A673 (cell line): ENCODE data around the gene NRXN3.

ENCODE experiments used
- EZH2 ChIP-seq: fragments of 200-600 bp; sonication (generic); IDR thresholded peaks from 2 replicates; pipeline ENCODE4 v1.6.1; 2017; ENCODE audit warnings: borderline replicate concordance, low read depth, mild to moderate bottlenecking, mixed read lengths, antibody characterized with exemption, low read length; ENCODE audit not compliant: poor library complexity, severe bottlenecking
- TF ChIP-seq, protein P1 (sequence below): fragments of 300-800, 200-600 bp; sonication (generic); conservative IDR thresholded peaks from 2 replicates; pipeline ENCODE4 v1.5.1; 2017; ENCODE audit warnings: low read depth, mild to moderate bottlenecking, antibody characterized with exemption, low read length, moderate library complexity, mixed read lengths

DNA sequence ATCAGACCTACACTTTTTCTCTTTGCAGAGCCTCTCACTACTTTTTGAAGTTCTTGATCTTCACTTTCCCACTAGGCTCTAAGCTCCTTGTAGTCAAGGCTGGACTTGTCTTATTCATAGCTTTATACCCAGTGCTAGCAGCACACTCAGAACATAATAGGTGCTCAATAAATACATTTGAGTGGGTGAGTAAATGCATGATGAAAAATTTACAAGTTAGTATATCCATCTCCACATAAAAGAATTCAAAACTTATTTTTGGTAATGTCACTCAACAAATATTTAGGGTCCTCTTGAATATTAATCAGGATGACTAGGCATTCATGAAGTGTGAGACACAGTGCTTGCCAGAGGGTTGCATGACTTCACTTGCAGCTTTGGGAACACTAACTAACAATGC is 52.6 kb downstream of the NRXN3 start:
- no peak for TF ChIP-seq EZH2
- TF ChIP-seq, protein P1, sequence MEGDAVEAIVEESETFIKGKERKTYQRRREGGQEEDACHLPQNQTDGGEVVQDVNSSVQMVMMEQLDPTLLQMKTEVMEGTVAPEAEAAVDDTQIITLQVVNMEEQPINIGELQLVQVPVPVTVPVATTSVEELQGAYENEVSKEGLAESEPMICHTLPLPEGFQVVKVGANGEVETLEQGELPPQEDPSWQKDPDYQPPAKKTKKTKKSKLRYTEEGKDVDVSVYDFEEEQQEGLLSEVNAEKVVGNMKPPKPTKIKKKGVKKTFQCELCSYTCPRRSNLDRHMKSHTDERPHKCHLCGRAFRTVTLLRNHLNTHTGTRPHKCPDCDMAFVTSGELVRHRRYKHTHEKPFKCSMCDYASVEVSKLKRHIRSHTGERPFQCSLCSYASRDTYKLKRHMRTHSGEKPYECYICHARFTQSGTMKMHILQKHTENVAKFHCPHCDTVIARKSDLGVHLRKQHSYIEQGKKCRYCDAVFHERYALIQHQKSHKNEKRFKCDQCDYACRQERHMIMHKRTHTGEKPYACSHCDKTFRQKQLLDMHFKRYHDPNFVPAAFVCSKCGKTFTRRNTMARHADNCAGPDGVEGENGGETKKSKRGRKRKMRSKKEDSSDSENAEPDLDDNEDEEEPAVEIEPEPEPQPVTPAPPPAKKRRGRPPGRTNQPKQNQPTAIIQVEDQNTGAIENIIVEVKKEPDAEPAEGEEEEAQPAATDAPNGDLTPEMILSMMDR, result no peak
